Tibial artery (tissue), 4 donors: ENCODE measurements around the gene AHRR.

ENCODE experiments used
- DNase-seq, 2 donors: peaks; one replicate each; pipeline ENCODE4 v3.0.0-alpha.2; 2019
- H3K27ac ChIP-seq, 2 donors: fragments of 200-600 bp; sonication (generic) in 1 of 2; 1 replicate in 1 of 2; 2 replicates in 1 of 2; pipeline ENCODE4 v1.5.1; 2018 to 2019; ENCODE audit warnings: mild to moderate bottlenecking in 1 of 2
- H3K27me3 ChIP-seq, 2 donors: fragments of 200-600 bp; sonication (generic) in 1 of 2; one replicate each; pipeline versions ENCODE4 v1.5.1 to v1.6.0; 2016 to 2019
- H3K36me3 ChIP-seq, 3 donors: fragments of 200-600 bp; sonication (generic) in 2 of 3; one replicate each; pipeline ENCODE4 v1.5.1; 2016 to 2019; ENCODE audit warnings: mild to moderate bottlenecking in 2 of 3
- H3K4me1 ChIP-seq, 4 donors: fragments of 200-600 bp; sonication (generic) in 2 of 4; 1 replicate in 3 of 4; 2 replicates in 1 of 4; pipeline ENCODE4 v1.5.1; 2016 to 2019
- H3K4me3 ChIP-seq, 2 donors: fragments of 200-600 bp; sonication (generic) in 1 of 2; 1 replicate in 1 of 2; 2 replicates in 1 of 2; pipeline ENCODE4 v1.5.1; 2018 to 2019; ENCODE audit warnings: mild to moderate bottlenecking in 2 of 2
- H3K9me3 ChIP-seq, 3 donors: fragments of 200-600 bp; sonication (generic) in 1 of 3; one replicate each; pipeline ENCODE4 v1.5.1; 2016 to 2019
- intact Hi-C: fragments of 100-400 bp; cut with DNase I; formaldehyde crosslinking; loops from one replicate; pipeline ENCODE4 v1.15.0; 2023; ENCODE audit warnings: low total_unique reads
- TF ChIP-seq, protein P1 (sequence below), 2 experiments: fragments of 200-600 bp in 1 of 2; fragments of 450-650 bp in 1 of 2; IDR thresholded peaks; one replicate each; pipeline ENCODE4 v1.5.1; 2017 to 2019; ENCODE audit warnings: antibody characterized with exemption in 2 of 2, mild to moderate bottlenecking in 1 of 2, moderate library complexity in 1 of 2

AHRR gene

GRCh38 chr5:458547-459353 lies 137.2 kb downstream of the AHRR start:
- no peaks in the 10 kb centered on the region for H3K9me3 ChIP-seq
- no peak overlapping the region for H3K27ac ChIP-seq
- H3K36me3 ChIP-seq: peaks cover 71 to 95% (median 74%) of the 10 kb centered on the region in 3 donors
- no peak overlapping the region for H3K4me3 ChIP-seq
- DNase-seq: peak; percentile 20 to 65
- TF ChIP-seq, protein P1, sequence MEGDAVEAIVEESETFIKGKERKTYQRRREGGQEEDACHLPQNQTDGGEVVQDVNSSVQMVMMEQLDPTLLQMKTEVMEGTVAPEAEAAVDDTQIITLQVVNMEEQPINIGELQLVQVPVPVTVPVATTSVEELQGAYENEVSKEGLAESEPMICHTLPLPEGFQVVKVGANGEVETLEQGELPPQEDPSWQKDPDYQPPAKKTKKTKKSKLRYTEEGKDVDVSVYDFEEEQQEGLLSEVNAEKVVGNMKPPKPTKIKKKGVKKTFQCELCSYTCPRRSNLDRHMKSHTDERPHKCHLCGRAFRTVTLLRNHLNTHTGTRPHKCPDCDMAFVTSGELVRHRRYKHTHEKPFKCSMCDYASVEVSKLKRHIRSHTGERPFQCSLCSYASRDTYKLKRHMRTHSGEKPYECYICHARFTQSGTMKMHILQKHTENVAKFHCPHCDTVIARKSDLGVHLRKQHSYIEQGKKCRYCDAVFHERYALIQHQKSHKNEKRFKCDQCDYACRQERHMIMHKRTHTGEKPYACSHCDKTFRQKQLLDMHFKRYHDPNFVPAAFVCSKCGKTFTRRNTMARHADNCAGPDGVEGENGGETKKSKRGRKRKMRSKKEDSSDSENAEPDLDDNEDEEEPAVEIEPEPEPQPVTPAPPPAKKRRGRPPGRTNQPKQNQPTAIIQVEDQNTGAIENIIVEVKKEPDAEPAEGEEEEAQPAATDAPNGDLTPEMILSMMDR (IDR thresholded peaks at IDR 0.05): no peak
- H3K4me1 ChIP-seq: no peaks in the 10 kb centered on the region
- H3K27me3 ChIP-seq: no peaks in the 10 kb centered on the region
- intact Hi-C loops: no loop called here

GRCh38 chr5:459562-460272 lies 138.2 kb downstream of the AHRR start:
- Histone ChIP-seq H3K27ac (no peak overlapping the region), H3K27me3 (no peaks in the 10 kb centered on the region), H3K9me3 (no peaks in the 10 kb centered on the region), H3K36me3 (peaks cover 66 to 95% (median 76%) of the 10 kb centered on the region in 3 donors), H3K4me1 (no peaks in the 10 kb centered on the region), H3K4me3 (no peak overlapping the region)
- intact Hi-C loops: no loop called here
- TF ChIP-seq, protein P1 (IDR thresholded peaks at IDR 0.05): no peak
- DNase-seq: peak; percentile 8 to 27

DNA sequence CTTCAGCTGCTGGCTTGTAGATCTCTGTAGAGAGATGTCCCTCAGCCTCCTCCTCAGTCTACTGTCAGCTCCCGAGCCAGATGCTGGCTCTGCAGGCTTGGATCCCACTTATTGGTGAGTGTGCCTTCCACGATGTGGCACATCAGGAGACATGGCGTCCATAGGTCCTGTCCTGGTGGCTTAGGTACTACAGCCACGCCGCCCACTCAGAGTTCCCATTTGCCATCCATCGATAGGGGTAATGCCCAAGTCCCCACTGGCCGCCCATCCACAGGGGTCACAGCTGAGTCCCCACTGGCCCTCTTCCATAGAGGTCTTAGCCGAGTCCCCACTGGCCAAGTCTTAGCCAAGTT lies 138.7 kb downstream of the AHRR start:
- TF ChIP-seq, protein P1 (IDR thresholded peaks at IDR 0.05): no peak
- DNase-seq: peak; percentile 4 to 57
- peaks cover 65 to 95% (median 77%) of the 10 kb centered on the region in 3 donors for H3K36me3 ChIP-seq

GRCh38 chr5:462051-462481 lies 140.6 kb downstream of the AHRR start:
- TF ChIP-seq, protein P1 (IDR thresholded peaks at IDR 0.05): no peak
- Histone ChIP-seq H3K27me3 (no peaks in the 10 kb centered on the region), H3K4me3 (no peak overlapping the region), H3K4me1 (no peaks in the 10 kb centered on the region), H3K27ac (no peak overlapping the region), H3K36me3 (peaks cover 67 to 95% (median 76%) of the 10 kb centered on the region in 3 donors), H3K9me3 (no peaks in the 10 kb centered on the region)
- DNase-seq: peak in 1 of 2 donors; percentile 5
- intact Hi-C loops: no loop called here

More for the DNA sequence above, 138.7 kb downstream of the AHRR start:
- intact Hi-C loops: no loop called here
- H3K4me1 ChIP-seq: no peaks in the 10 kb centered on the region
- H3K4me3 ChIP-seq: no peak overlapping the region
- H3K27me3 ChIP-seq: no peaks in the 10 kb centered on the region
- no peak overlapping the region for H3K27ac ChIP-seq
- H3K9me3 ChIP-seq: no peaks in the 10 kb centered on the region

GRCh38 chr5:463301-463700 lies 141.8 kb downstream of the AHRR start:
- intact Hi-C loops: no loop called here
- TF ChIP-seq, protein P1 (IDR thresholded peaks at IDR 0.05): no peak
- H3K27ac ChIP-seq: no peak overlapping the region
- H3K4me3 ChIP-seq: no peak overlapping the region
- no peaks in the 10 kb centered on the region for H3K9me3 ChIP-seq
- DNase-seq: no peak
- no peaks in the 10 kb centered on the region for H3K27me3 ChIP-seq
- H3K4me1 ChIP-seq: no peaks in the 10 kb centered on the region
- H3K36me3 ChIP-seq: peaks cover 54 to 88% (median 66%) of the 10 kb centered on the region in 3 donors
